HL-60 (cell line): ENCODE results near the gene GUCY1A1.

Experiments
- DNase-seq, 2 experiments: peaks; one replicate each; pipeline ENCODE4 v3.0.0-alpha.2; 2010 to 2020; ENCODE audit warnings: low read depth in 1 of 2, low spot score in 1 of 2
- H3K27ac ChIP-seq: fragments of 250-450 bp; sonication (Bioruptor Pico); replicated peaks from 2 replicates; pipeline ENCODE4 v1.5.1; 2020; ENCODE audit warnings: mild to moderate bottlenecking, moderate library complexity
- H3K27me3 ChIP-seq: fragments of 250-450 bp; sonication (Bioruptor Pico); 2 replicates; pipeline ENCODE4 v1.5.1; 2021; ENCODE audit warnings: mild to moderate bottlenecking, moderate library complexity; ENCODE audit not compliant: insufficient read depth, poor library complexity, severe bottlenecking
- H3K4me3 ChIP-seq: replicated peaks from 2 replicates; pipeline ENCODE4 v1.5.1; 2011; ENCODE audit warnings: mild to moderate bottlenecking, control low read depth, low read length; ENCODE audit not compliant: insufficient read depth
- CTCF ChIP-seq: IDR thresholded peaks from one replicate; pipeline ENCODE4 v1.5.1; 2011; ENCODE audit warnings: low read length, control low read depth, inconsistent platforms; ENCODE audit not compliant: insufficient read depth
- GABPA ChIP-seq: IDR thresholded peaks from 2 replicates; pipeline ENCODE4 v1.6.1; 2012; ENCODE audit warnings: low read depth
- POLR2AphosphoS5 ChIP-seq: IDR thresholded peaks from 2 replicates; pipeline ENCODE4 v1.6.1; 2012; ENCODE audit warnings: low read depth
- SPI1 ChIP-seq: IDR thresholded peaks from 2 replicates; pipeline ENCODE4 v1.6.1; 2012; ENCODE audit warnings: low read depth, mild to moderate bottlenecking, borderline replicate concordance
- TF ChIP-seq, protein P1 (sequence below): IDR thresholded peaks from 2 replicates; pipeline ENCODE4 v1.6.1; 2012; ENCODE audit warnings: low read depth; ENCODE audit not compliant: insufficient replicate concordance

The GUCY1A1 gene

GRCh38 chr4:155676430-155676825 is 9.8 kb downstream of the GUCY1A1 start:
- DNase-seq: no peak
- Histone ChIP-seq H3K27me3 (no peaks in the 10 kb centered on the region), H3K27ac (no peak overlapping the region), H3K4me3 (no peak overlapping the region)
- TF ChIP-seq, protein P1, sequence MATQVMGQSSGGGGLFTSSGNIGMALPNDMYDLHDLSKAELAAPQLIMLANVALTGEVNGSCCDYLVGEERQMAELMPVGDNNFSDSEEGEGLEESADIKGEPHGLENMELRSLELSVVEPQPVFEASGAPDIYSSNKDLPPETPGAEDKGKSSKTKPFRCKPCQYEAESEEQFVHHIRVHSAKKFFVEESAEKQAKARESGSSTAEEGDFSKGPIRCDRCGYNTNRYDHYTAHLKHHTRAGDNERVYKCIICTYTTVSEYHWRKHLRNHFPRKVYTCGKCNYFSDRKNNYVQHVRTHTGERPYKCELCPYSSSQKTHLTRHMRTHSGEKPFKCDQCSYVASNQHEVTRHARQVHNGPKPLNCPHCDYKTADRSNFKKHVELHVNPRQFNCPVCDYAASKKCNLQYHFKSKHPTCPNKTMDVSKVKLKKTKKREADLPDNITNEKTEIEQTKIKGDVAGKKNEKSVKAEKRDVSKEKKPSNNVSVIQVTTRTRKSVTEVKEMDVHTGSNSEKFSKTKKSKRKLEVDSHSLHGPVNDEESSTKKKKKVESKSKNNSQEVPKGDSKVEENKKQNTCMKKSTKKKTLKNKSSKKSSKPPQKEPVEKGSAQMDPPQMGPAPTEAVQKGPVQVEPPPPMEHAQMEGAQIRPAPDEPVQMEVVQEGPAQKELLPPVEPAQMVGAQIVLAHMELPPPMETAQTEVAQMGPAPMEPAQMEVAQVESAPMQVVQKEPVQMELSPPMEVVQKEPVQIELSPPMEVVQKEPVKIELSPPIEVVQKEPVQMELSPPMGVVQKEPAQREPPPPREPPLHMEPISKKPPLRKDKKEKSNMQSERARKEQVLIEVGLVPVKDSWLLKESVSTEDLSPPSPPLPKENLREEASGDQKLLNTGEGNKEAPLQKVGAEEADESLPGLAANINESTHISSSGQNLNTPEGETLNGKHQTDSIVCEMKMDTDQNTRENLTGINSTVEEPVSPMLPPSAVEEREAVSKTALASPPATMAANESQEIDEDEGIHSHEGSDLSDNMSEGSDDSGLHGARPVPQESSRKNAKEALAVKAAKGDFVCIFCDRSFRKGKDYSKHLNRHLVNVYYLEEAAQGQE: no peak
- TF ChIP-seq GABPA: no peak
- no peak for TF ChIP-seq CTCF
- no peak for TF ChIP-seq POLR2AphosphoS5
- TF ChIP-seq SPI1: no peak

- H3K4me3 ChIP-seq: no peak overlapping the region
- DNase-seq: no peak
- H3K27ac ChIP-seq: no peak overlapping the region
- no peaks in the 10 kb centered on the region for H3K27me3 ChIP-seq
- TF ChIP-seq, protein P1: no peak
- TF ChIP-seq POLR2AphosphoS5 (no peak), CTCF (no peak), GABPA (no peak), SPI1 (no peak)
Measured at GRCh38 chr4:155678011-155678410, 11.4 kb downstream of the GUCY1A1 start.

DNA sequence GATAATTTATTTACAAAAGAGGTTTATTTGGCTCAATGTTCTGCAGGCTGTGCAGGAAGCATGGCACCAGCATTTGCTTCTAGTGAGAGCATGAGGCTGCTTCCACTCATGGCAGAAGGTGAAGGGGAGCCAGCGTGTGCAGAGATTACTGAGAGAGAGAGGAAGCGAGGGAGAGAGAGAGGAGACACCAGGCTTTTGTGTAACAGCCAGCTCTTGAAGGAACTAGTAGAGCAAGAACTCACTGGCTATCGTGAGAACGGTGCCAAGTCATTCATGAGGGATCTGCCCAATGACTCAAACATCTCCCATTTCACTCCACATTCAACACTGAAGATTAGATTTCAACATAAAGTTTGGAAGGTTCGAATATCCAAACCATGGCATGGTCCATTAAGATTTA is 12.7 kb downstream of the GUCY1A1 start:
- H3K27me3 ChIP-seq: no peaks in the 10 kb centered on the region
- no peak for DNase-seq
- H3K4me3 ChIP-seq: no peak overlapping the region
- no peak overlapping the region for H3K27ac ChIP-seq
- TF ChIP-seq GABPA (no peak), CTCF (no peak), POLR2AphosphoS5 (no peak), SPI1 (no peak)
- TF ChIP-seq, protein P1: no peak
